Effector CD4-positive, alpha-beta T cell (primary cell): Measurements from ENCODE around the gene UBA1.
"Not testable (repeated sequence)": the region's sequence is repeated elsewhere in the genome, so short reads cannot be mapped to it uniquely, and the experiment has no call there.

Experiments used
- DNase-seq: peaks from one replicate; pipeline ENCODE4 v3.0.0-alpha.2; 2020

Gene UBA1

GRCh38 chrX:47232197-47232802, 38.7 kb downstream of the UBA1 start:
- no peak for DNase-seq

GRCh38 chrX:47232803-47233332, 39.2 kb downstream of the UBA1 start, which contains the start of gene USP11:
Gene USP11, plus strand, starts transcription at chrX:47233009. Its CDS starts 35 bp downstream, at chrX:47233044.
- DNase-seq: peak; percentile 32

DNA sequence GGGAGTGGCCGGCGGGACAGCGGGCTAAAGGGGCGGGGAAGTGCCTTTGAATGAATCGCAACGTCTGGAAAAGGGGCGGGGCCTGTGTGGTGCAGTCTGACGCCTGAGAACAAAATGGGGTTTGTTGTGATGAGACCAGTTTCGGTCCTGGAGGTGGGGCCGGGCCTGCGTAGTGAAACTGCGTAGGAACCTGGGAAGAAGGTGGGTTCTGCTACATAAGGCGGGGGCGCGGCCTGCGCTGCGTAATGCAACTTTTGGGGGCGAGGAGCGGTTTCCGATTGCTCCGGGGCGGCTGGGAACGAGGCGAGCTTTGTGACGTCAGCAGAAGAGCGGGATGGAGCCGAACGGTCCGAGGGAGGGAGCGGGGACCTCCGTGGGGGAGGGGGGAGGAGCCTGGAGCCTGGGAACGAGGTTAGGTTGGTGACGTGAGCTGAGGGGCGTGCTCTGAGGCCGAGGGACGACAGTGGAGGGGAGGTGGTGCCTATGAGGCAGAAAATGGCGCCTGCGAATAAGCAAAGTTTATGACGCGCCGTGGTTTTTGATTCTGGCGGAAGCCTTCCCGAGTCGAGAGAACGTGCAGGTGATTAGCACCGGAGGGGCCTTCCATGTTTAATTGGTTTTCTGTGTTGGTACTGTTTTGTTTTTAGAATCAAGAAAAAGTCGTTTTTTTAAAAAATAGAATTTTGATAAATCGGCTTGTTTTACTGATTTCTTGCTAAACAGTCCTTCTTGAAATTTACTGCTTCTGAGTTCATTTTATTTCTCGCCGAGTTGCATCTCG, 39.9 kb downstream of the UBA1 start:
- DNase-seq: peak; percentile 92

DNA sequence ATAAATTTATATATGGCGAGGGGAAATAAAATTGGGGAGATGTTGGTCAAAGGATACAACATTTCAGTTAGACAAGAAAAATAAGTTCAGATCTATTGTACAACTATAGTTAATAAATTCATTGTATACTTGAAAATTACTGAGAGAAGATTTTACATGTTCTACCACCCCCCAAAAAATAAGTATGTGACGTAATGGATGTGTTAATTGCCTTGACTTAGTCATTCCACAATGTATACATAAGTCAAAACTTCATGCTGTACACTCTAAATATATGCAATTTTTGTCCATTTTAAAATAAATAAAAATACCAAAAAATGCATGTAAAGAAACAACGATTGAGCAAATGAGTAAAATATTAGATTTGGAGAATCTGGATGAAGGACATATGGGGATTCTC, 41.0 kb downstream of the UBA1 start:
- DNase-seq: no peak

- DNase-seq: no peak
Observed at GRCh38 chrX:47235691-47236103, 42.1 kb downstream of the UBA1 start.

DNA sequence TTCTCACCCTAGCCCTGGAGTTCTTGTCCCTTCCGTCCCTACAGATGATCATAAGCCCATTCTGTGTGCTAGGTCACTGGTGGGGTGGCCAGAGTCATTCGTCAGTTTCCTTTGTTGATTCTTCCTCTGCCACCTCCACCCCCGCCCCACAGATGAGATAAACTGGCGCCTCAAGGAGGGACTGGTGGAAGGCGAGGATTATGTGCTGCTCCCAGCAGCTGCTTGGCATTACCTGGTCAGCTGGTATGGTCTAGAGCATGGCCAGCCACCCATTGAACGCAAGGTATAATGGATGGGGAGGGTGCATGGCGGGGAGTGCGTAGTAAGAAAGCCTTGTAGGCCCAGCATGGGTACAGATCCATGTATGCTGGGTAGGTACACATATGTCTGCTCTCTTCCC, 45.6 kb downstream of the UBA1 start:
- no peak for DNase-seq

- no peak for DNase-seq
Observed at GRCh38 chrX:47239898-47240545, 46.4 kb downstream of the UBA1 start.

DNA sequence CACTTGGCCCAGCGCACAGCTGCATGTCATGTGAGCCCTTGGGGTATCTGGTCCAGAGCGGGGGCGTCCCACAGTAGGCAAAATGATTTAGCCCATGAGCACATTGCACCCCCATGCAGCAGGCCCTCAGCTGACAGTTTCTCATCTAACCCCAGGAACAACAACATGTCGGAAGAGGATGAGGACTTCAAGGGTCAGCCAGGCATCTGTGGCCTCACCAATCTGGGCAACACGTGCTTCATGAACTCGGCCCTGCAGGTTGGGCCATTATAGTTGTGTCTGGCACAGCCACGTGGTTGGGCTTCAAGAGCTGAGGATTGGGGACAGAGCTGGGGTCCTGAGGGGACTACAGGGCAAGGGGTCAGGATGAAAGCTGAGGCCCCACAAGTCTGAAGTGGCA, 47.0 kb downstream of the UBA1 start:
- DNase-seq: no peak

DNA sequence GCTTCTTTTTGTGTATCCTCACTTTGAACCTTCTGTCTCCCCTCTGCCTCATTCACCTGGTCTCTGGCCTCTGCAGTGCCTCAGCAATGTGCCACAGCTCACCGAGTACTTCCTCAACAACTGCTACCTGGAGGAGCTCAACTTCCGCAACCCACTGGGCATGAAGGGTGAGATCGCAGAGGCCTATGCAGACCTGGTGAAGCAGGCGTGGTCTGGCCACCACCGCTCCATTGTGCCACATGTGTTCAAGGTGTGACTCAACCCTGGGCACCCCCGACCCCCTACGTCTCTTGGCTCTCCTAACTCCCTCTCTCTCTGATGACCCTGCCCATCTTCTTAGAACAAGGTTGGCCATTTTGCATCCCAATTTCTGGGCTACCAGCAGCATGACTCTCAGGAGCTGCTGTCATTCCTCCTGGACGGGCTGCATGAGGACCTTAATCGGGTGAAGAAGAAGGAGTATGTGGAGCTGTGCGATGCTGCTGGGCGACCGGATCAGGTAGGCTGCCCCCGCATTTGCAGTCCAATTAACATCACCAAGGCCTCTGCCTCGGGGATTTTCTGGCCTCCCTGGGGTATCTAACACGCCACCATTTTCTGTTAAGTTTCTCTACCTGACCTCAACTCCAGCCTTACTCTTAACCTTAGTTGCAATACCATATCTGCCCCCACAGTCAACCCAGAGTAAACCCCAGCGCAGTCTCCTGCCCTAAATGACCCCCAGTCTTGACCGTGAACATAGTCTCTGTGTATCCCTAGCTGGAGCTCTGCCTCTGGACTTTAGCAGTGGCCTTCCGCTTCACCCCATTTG, 47.8 kb downstream of the UBA1 start:
- DNase-seq: no peak

DNA sequence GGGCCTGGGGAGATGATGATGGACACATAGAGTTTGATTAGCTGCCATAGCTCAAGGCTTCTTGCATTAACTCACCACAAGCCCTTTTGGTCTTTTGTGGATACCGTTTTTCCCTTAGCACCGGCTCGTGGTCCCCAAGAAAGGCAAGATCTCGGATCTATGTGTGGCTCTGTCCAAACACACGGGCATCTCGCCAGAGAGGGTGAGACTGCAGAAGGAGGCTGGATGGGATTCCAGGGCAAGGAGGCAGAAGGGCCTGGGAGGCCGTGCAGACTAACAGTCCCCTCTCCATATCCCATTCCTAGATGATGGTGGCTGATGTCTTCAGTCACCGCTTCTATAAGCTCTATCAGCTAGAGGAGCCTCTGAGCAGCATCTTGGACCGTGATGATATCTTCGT, 48.7 kb downstream of the UBA1 start:
- no peak for DNase-seq

GRCh38 chrX:47243351-47243750, 49.7 kb downstream of the UBA1 start:
- DNase-seq: no peak

- no peak for DNase-seq
Observed at GRCh38 chrX:47244676-47245075, 51.0 kb downstream of the UBA1 start.

DNA sequence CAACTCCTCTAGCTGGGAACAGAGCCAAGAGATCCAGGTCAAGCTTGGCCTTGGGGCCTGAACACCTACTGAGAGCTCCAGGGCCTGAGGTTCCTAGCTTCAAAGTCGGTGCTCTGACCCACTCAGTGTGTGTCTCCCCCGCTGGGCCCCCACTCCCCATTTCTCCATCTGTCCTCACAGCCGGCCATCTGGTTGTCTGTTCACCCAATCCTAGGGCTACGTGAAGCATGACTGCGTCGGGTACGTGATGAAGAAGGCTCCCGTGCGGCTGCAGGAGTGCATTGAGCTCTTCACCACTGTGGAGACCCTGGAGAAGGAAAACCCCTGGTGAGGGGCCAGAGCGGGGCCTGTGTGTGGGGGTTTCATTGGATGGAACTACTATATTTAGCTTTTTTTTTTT, 51.5 kb downstream of the UBA1 start:
- no peak for DNase-seq

DNA sequence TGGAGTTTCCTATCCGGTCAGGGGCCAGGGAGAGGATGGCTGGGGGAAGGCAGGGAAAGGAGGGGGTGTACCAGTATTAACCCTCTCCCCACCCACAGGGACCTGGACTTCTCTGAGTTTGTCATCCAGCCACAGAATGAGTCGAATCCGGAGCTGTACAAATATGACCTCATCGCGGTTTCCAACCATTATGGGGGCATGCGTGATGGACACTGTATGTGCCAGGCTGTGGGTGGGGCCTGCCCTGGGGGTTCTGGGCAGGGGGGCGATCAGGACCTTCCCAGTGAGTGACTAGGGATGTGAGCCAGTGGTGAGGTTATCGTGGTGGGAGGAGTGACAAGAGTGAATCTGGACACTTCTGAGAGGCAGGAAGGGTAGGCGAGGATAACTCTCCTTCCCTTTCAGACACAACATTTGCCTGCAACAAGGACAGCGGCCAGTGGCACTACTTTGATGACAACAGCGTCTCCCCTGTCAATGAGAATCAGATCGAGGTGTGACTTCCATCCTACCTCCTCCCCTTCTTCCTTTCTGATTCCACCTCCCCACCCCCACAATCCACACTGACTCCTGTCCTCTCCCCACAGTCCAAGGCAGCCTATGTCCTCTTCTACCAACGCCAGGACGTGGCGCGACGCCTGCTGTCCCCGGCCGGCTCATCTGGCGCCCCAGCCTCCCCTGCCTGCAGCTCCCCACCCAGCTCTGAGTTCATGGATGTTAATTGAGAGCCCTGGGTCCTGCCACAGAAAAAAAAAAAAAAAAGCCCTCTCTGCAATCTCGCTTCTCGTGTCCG, 53.8 kb downstream of the UBA1 start:
- no peak for DNase-seq

DNA sequence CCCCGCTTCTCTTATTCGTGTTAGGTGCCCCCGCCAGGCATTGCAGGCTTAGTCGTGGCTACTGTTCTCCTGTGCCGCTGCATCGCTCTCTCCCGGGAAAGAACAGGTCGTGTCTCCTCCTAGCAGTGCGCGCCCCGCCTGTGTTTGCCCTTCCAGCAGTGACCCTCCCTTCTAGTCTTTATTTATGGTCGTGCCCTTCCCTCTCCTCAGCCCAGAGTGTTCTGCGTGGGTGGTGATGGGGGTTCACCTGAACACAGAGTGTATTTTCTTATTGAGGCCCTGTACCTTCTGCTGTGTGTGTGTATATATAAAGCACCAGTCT, 54.3 kb downstream of the UBA1 start:
- DNase-seq: no peak

- no peak for DNase-seq
Observed at GRCh38 chrX:47248576-47248975, 54.9 kb downstream of the UBA1 start.

DNA sequence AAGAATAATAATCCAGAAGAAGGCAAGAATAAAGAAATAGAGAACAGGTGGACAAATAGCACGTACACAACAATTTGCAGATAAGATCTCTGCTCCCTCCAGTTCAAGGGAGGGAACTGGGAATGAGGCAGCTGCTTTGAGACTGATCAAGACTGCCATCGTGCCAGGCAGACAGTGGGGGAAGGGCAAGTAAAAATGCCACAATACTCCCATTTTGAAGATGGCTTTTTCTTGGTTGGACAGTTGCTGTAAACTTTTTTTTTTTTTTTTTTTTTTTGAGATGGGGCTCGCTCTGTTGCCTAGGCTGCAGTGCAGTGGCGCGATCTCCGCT, 56.4 kb downstream of the UBA1 start:
- DNase-seq: no peak

GRCh38 chrX:47257620-47258019, 64.0 kb downstream of the UBA1 start:
- not testable (repeated sequence) for DNase-seq
